ENCODE results near the gene LYL1. TPM values are rescaled to one million over a fixed set of nuclear protein-coding genes. Genes with fewer than 3 reads are reported as not detected.

Gene LYL1
- total and polyA plus RNA-seq, 9 of the 15 experiments (the other 6 are each of a cell fraction or from before 2014, with no cell fraction given), result 1.3 to 266 (median 34.0) TPM

DNA sequence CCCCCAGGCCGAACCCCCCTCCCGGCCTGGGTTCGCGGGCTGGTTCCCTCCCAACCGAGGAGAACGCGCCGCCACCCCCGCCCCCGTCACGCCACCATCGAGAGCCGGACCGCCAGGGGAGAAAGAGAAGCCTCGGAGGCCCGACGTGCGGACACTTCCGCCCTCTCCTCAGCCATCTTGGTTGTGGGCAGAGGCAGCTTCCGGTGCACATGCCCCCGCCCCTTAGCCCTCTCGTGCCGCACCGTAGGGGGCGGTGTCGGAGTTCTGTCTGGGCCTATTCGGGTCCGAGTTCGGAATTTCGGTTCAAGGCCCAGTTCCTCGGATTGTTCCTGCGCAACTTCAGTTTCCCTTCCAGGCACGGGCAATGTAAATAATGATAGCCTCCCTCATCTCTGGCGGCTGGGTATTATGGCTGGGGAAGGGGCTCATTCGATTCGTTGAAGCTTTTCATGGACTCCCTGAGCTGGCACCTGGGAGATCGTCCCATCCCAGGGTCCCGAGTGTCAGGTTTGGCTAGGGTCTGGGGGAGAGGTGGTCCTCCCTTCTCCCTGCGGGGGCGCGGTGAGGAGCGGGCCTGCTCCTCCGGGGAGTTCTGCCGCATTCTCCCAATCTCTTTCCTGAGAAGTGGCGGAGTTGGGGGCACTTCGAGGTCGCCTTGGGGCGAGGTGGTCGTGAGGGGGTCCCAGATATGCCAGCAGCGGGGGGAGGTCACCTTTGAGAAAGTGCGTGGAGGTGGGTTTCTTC, 47.7 kb upstream of the LYL1 start, which contains the start of the genes IER2 and STX10 (continued):
- no peak; the same call in 1 of the 2 replicates for TF ChIP-seq HES1 (IDR thresholded peaks at IDR 0.05; ENCODE audit: low read depth)
- peak; percentile 84 for TF ChIP-seq TAF1 (IDR thresholded peaks at IDR 0.05; ENCODE audit: control insufficient read depth, extremely low read depth, insufficient read depth, low read length, severe bottlenecking)
- no peak for TF ChIP-seq MGA (IDR thresholded peaks at IDR 0.05)
- TF ChIP-seq MECOM (CRISPR knock-in tag; IDR thresholded peaks at IDR 0.05), result no peak
- TF ChIP-seq, protein P1, sequence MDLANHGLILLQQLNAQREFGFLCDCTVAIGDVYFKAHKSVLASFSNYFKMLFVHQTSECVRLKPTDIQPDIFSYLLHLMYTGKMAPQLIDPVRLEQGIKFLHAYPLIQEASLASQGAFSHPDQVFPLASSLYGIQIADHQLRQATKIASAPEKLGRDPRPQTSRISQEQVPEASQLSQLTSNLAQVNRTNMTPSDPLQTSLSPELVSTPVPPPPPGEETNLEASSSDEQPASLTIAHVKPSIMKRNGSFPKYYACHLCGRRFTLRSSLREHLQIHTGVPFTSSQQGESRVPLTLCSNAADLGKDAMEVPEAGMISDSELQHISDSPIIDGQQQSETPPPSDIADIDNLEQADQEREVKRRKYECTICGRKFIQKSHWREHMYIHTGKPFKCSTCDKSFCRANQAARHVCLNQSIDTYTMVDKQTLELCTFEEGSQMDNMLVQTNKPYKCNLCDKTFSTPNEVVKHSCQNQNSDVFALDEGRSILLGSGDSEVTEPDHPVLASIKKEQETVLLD (IDR thresholded peaks at IDR 0.05), result 0 out of 2 replicates have a peak, but pooled peaks have one; percentile 37
- TF ChIP-seq, protein P2, sequence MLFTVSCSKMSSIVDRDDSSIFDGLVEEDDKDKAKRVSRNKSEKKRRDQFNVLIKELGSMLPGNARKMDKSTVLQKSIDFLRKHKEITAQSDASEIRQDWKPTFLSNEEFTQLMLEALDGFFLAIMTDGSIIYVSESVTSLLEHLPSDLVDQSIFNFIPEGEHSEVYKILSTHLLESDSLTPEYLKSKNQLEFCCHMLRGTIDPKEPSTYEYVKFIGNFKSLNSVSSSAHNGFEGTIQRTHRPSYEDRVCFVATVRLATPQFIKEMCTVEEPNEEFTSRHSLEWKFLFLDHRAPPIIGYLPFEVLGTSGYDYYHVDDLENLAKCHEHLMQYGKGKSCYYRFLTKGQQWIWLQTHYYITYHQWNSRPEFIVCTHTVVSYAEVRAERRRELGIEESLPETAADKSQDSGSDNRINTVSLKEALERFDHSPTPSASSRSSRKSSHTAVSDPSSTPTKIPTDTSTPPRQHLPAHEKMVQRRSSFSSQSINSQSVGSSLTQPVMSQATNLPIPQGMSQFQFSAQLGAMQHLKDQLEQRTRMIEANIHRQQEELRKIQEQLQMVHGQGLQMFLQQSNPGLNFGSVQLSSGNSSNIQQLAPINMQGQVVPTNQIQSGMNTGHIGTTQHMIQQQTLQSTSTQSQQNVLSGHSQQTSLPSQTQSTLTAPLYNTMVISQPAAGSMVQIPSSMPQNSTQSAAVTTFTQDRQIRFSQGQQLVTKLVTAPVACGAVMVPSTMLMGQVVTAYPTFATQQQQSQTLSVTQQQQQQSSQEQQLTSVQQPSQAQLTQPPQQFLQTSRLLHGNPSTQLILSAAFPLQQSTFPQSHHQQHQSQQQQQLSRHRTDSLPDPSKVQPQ (CRISPR knock-in tag; IDR thresholded peaks at IDR 0.05; ENCODE audit: borderline replicate concordance), result no peak
- TF ChIP-seq ZNF76 (CRISPR knock-in tag; IDR thresholded peaks at IDR 0.05; ENCODE audit: borderline replicate concordance), result no peak

Measured in K562 (cell line).